Activated CD4-positive, alpha-beta T cell treated with anti-CD3 and anti-CD28 coated beads for 36 hours (primary cell): ENCODE data around the gene SLC2A2. TPM values are rescaled to one million over a fixed set of nuclear protein-coding genes. Genes with fewer than 3 reads are reported as not detected.

ENCODE experiments used
- ATAC-seq: fragments of 200-7000 bp; cut with Tn5 transposase; one replicate; pipeline ENCODE4 v1.10.0; 2021; ENCODE audit warnings: mild to moderate bottlenecking, moderate library complexity
- CTCF ChIA-PET: fragments of 350-600 bp; sonication (Branson Sonifier 250); formaldehyde crosslinking; loops from one replicate; lab custom pipeline; 2021; ENCODE audit warnings: antibody characterized with exemption; lab: Charles Lee
- POLR2A ChIA-PET: fragments of 350-600 bp; sonication (Branson Sonifier 250); formaldehyde crosslinking; loops from one replicate; lab custom pipeline; 2021; ENCODE audit warnings: antibody characterized with exemption, inconsistent platforms; lab: Charles Lee
- DNase-seq: peaks from one replicate; pipeline ENCODE4 v3.0.0-alpha.2; 2020
- H3K27ac Mint-ChIP-seq: one replicate; pipeline ENCODE4 v1.8.0; 2021; ENCODE audit warnings: mixed read lengths
- H3K27me3 Mint-ChIP-seq: one replicate; pipeline ENCODE4 v1.8.0; 2021; ENCODE audit warnings: mixed read lengths
- H3K36me3 Mint-ChIP-seq: one replicate; pipeline ENCODE4 v1.8.0; 2021; ENCODE audit warnings: low read depth, mixed read lengths
- H3K4me1 Mint-ChIP-seq: one replicate; pipeline ENCODE4 v1.8.0; 2021; ENCODE audit warnings: mixed read lengths
- H3K4me3 Mint-ChIP-seq: one replicate; pipeline ENCODE4 v1.8.0; 2021; ENCODE audit warnings: mild to moderate bottlenecking, moderate library complexity, mixed read lengths
- H3K9me3 Mint-ChIP-seq: one replicate; pipeline ENCODE4 v1.8.0; 2021; ENCODE audit warnings: low read depth, mixed read lengths
- intact Hi-C, 2 experiments: fragments of 100-400 bp; cut with DNase I in 1 of 2; cut with micrococcal nuclease in 1 of 2; formaldehyde crosslinking; loops; one replicate each; pipeline versions ENCODE4 v1.14.2 to v1.15.1; 2022 to 2024; cut with DNase I, micrococcal nuclease
- total RNA-seq, 2 experiments: library from RNA; stranded (reverse); gene quantifications; one replicate each; pipeline ENCODE4 v1.2.3, GENCODE V29; 2021

The SLC2A2 gene
- total RNA-seq = not detected

- Mint-ChIP-seq H3K36me3 (no peaks in the 10 kb centered on the region), H3K9me3 (no peaks in the 10 kb centered on the region), H3K4me3 (no peak within 1 kb of the TSS), H3K27ac (no peak within 1 kb of the TSS), H3K4me1 (peaks cover 2% of the 10 kb centered on the region), H3K27me3 (peaks cover 29% of the 10 kb centered on the region)
- no peak for DNase-seq
- POLR2A ChIA-PET = interaction anchor here (0.6 kb wide), 1 partner anchor 57 kb away, joined by 3 read pairs; no protein-coding TSS in a partner anchor
- CTCF ChIA-PET = interaction anchor here (0.9 kb wide), 1 partner anchor 12 kb away, joined by 3 read pairs; no protein-coding TSS in a partner anchor
- intact Hi-C loops = no loop called here
- no peak for ATAC-seq
Observed at GRCh38 chr3:171026597-171027293, at the start of gene SLC2A2. Gene SLC2A2, minus strand, starts transcription at chr3:171026720. Its CDS starts 50 bp downstream, at chr3:171026670.

- Mint-ChIP-seq H3K36me3 (peaks cover 34% of the 10 kb centered on the region), H3K4me3 (no peak overlapping the region), H3K27me3 (no peaks in the 10 kb centered on the region), H3K4me1 (no peaks in the 10 kb centered on the region), H3K9me3 (no peaks in the 10 kb centered on the region), H3K27ac (no peak overlapping the region)
- POLR2A ChIA-PET = no interaction called here
- CTCF ChIA-PET = interaction anchor here (1.3 kb wide), 1 partner anchor 91 kb away, joined by 3 read pairs; no protein-coding TSS in a partner anchor
- intact Hi-C loops = no loop called here
- DNase-seq (no peak), ATAC-seq (no peak)
Observed at GRCh38 chr3:171072432-171072831, 45.9 kb upstream of the SLC2A2 start.

- Mint-ChIP-seq H3K27ac (no peak overlapping the region), H3K4me1 (no peaks in the 10 kb centered on the region), H3K36me3 (peaks cover 52% of the 10 kb centered on the region), H3K9me3 (no peaks in the 10 kb centered on the region), H3K27me3 (no peaks in the 10 kb centered on the region), H3K4me3 (no peak overlapping the region)
- ChIA-PET POLR2A (no interaction called here), CTCF (no interaction called here)
- no peak for DNase-seq
- intact Hi-C loops = no loop called here
- ATAC-seq = no peak
Observed at GRCh38 chr3:171068658-171069057, 42.1 kb upstream of the SLC2A2 start.

- Mint-ChIP-seq H3K4me1 (no peaks in the 10 kb centered on the region), H3K27ac (no peak overlapping the region), H3K36me3 (peaks cover 49% of the 10 kb centered on the region), H3K4me3 (no peak overlapping the region), H3K27me3 (no peaks in the 10 kb centered on the region), H3K9me3 (no peaks in the 10 kb centered on the region)
- intact Hi-C loops = no loop called here
- ATAC-seq (no peak), DNase-seq (no peak)
- CTCF ChIA-PET = interaction anchor here (1.1 to 1.2 kb wide), 2 partner anchors 11 to 12 kb away, joined by 3 read pairs; no protein-coding TSS in a partner anchor
- POLR2A ChIA-PET = no interaction called here
Observed at GRCh38 chr3:171066206-171066605, 39.7 kb upstream of the SLC2A2 start.

- intact Hi-C loops = no loop called here
- no peak overlapping the region for H3K4me3 Mint-ChIP-seq
- no peaks in the 10 kb centered on the region for H3K4me1 Mint-ChIP-seq
- H3K27ac Mint-ChIP-seq = no peak overlapping the region
- ChIA-PET CTCF (interaction anchor here (1.1 to 1.2 kb wide), 2 partner anchors 11 to 12 kb away, joined by 3 read pairs; no protein-coding TSS in a partner anchor), POLR2A (no interaction called here)
- no peaks in the 10 kb centered on the region for H3K27me3 Mint-ChIP-seq
- no peaks in the 10 kb centered on the region for H3K9me3 Mint-ChIP-seq
- peaks cover 49% of the 10 kb centered on the region for H3K36me3 Mint-ChIP-seq
- no peak for DNase-seq
- no peak for ATAC-seq
Observed at GRCh38 chr3:171065732-171066131, 39.2 kb upstream of the SLC2A2 start.

GRCh38 chr3:171064461-171064860 lies 37.9 kb upstream of the SLC2A2 start:
- Mint-ChIP-seq H3K9me3 (no peaks in the 10 kb centered on the region), H3K27ac (no peak overlapping the region), H3K4me1 (no peaks in the 10 kb centered on the region), H3K36me3 (peaks cover 38% of the 10 kb centered on the region), H3K4me3 (no peak overlapping the region), H3K27me3 (no peaks in the 10 kb centered on the region)
- intact Hi-C loops = no loop called here
- DNase-seq = no peak
- no peak for ATAC-seq
- CTCF ChIA-PET = no interaction called here
- POLR2A ChIA-PET = no interaction called here

- peaks cover 28% of the 10 kb centered on the region for H3K36me3 Mint-ChIP-seq
- no peaks in the 10 kb centered on the region for H3K4me1 Mint-ChIP-seq
- H3K27ac Mint-ChIP-seq = no peak overlapping the region
- no peaks in the 10 kb centered on the region for H3K27me3 Mint-ChIP-seq
- H3K4me3 Mint-ChIP-seq = no peak overlapping the region
- ChIA-PET CTCF (no interaction called here), POLR2A (no interaction called here)
- no peak for ATAC-seq
- no peak for DNase-seq
- H3K9me3 Mint-ChIP-seq = no peaks in the 10 kb centered on the region
- intact Hi-C loops = no loop called here
Observed at GRCh38 chr3:171061749-171062148, 35.2 kb upstream of the SLC2A2 start.

GRCh38 chr3:171059978-171060377 lies 33.5 kb upstream of the SLC2A2 start:
- H3K4me1 Mint-ChIP-seq = no peaks in the 10 kb centered on the region

GRCh38 chr3:171058873-171059603 lies 32.5 kb upstream of the SLC2A2 start:
- H3K36me3 Mint-ChIP-seq = peaks cover 9% of the 10 kb centered on the region
- no peaks in the 10 kb centered on the region for H3K27me3 Mint-ChIP-seq
- no peaks in the 10 kb centered on the region for H3K4me1 Mint-ChIP-seq
- H3K9me3 Mint-ChIP-seq = no peaks in the 10 kb centered on the region
- POLR2A ChIA-PET = no interaction called here
- intact Hi-C loops = no loop called here
- no peak overlapping the region for H3K4me3 Mint-ChIP-seq
- ATAC-seq (no peak), DNase-seq (no peak)
- CTCF ChIA-PET = no interaction called here
- H3K27ac Mint-ChIP-seq = no peak overlapping the region

More at GRCh38 chr3:171059978-171060377, 33.5 kb upstream of the SLC2A2 start:
- Mint-ChIP-seq H3K36me3 (peaks cover 16% of the 10 kb centered on the region), H3K9me3 (no peaks in the 10 kb centered on the region), H3K27me3 (no peaks in the 10 kb centered on the region), H3K27ac (no peak overlapping the region), H3K4me3 (no peak overlapping the region)
- CTCF ChIA-PET = no interaction called here
- DNase-seq (no peak), ATAC-seq (no peak)
- POLR2A ChIA-PET = no interaction called here
- intact Hi-C loops = no loop called here

GRCh38 chr3:171058058-171058457 lies 31.5 kb upstream of the SLC2A2 start:
- Mint-ChIP-seq H3K4me3 (no peak overlapping the region), H3K27me3 (no peaks in the 10 kb centered on the region), H3K4me1 (no peaks in the 10 kb centered on the region), H3K36me3 (no peaks in the 10 kb centered on the region), H3K27ac (no peak overlapping the region), H3K9me3 (peaks cover 2% of the 10 kb centered on the region)
- intact Hi-C loops = no loop called here
- CTCF ChIA-PET = no interaction called here
- ATAC-seq = no peak
- POLR2A ChIA-PET = no interaction called here
- no peak for DNase-seq

GRCh38 chr3:171057072-171057471 lies 30.6 kb upstream of the SLC2A2 start:
- ChIA-PET POLR2A (no interaction called here), CTCF (no interaction called here)
- Mint-ChIP-seq H3K4me1 (no peaks in the 10 kb centered on the region), H3K9me3 (peaks cover 2% of the 10 kb centered on the region), H3K27ac (no peak overlapping the region), H3K4me3 (no peak overlapping the region), H3K36me3 (no peaks in the 10 kb centered on the region), H3K27me3 (no peaks in the 10 kb centered on the region)
- DNase-seq (no peak), ATAC-seq (no peak)
- intact Hi-C loops = no loop called here

GRCh38 chr3:171056528-171056927 lies 30.0 kb upstream of the SLC2A2 start:
- Mint-ChIP-seq H3K36me3 (no peaks in the 10 kb centered on the region), H3K27ac (no peak overlapping the region), H3K27me3 (peaks cover 2% of the 10 kb centered on the region), H3K4me3 (no peak overlapping the region), H3K9me3 (peaks cover 2% of the 10 kb centered on the region), H3K4me1 (no peaks in the 10 kb centered on the region)
- intact Hi-C loops = no loop called here
- POLR2A ChIA-PET = no interaction called here
- no peak for ATAC-seq
- CTCF ChIA-PET = no interaction called here
- no peak for DNase-seq
